CD4-positive, alpha-beta T cell treated with Interleukin-17A for 1 hour (primary cell): ENCODE measurements around the gene STPG4.

Source experiments
- DNase-seq: peaks from one replicate; pipeline ENCODE4 v3.0.0-alpha.2; 2020

STPG4 gene

GRCh38 chr2:47069628-47070154 lies 85.4 kb downstream of the STPG4 start:
- DNase-seq, result no peak

- no peak for DNase-seq
Observed at GRCh38 chr2:47068981-47069627, 86.0 kb downstream of the STPG4 start.

GRCh38 chr2:47067788-47068407 lies 87.2 kb downstream of the STPG4 start:
- DNase-seq, result no peak

GRCh38 chr2:47065771-47066380 lies 89.2 kb downstream of the STPG4 start:
- no peak for DNase-seq

- no peak for DNase-seq
Observed at GRCh38 chr2:47065343-47065742, 89.8 kb downstream of the STPG4 start.

- no peak for DNase-seq
Observed at GRCh38 chr2:47064106-47064505, 91.0 kb downstream of the STPG4 start.

GRCh38 chr2:47063538-47063930 lies 91.6 kb downstream of the STPG4 start:
- no peak for DNase-seq

- no peak for DNase-seq
Observed at GRCh38 chr2:47062681-47063537, 92.2 kb downstream of the STPG4 start.

- DNase-seq, result no peak
Observed at GRCh38 chr2:47061944-47062678, 93.0 kb downstream of the STPG4 start.

GRCh38 chr2:47060652-47061170 lies 94.4 kb downstream of the STPG4 start:
- DNase-seq, result no peak

- DNase-seq, result no peak
Observed at GRCh38 chr2:47058003-47058931, 96.8 kb downstream of the STPG4 start.

- DNase-seq, result no peak
Observed at GRCh38 chr2:47057687-47058002, 97.5 kb downstream of the STPG4 start.

- DNase-seq, result peak; percentile 15
Observed at GRCh38 chr2:47056868-47057686, 98.0 kb downstream of the STPG4 start.

- DNase-seq, result no peak
Observed at GRCh38 chr2:47056374-47056773, 98.7 kb downstream of the STPG4 start.

GRCh38 chr2:47054868-47055267 lies 100.2 kb downstream of the STPG4 start:
- DNase-seq, result no peak

- DNase-seq, result no peak
Observed at GRCh38 chr2:47054036-47054555, 101.0 kb downstream of the STPG4 start.

GRCh38 chr2:47052847-47053246 lies 102.3 kb downstream of the STPG4 start:
- no peak for DNase-seq

GRCh38 chr2:47051562-47051961 lies 103.5 kb downstream of the STPG4 start:
- DNase-seq, result no peak

- DNase-seq, result no peak
Observed at GRCh38 chr2:47050762-47051161, 104.3 kb downstream of the STPG4 start.
